DMS79 treated with DMSO at 0.1 percent for 48 hours (cell line): Measurements from ENCODE around the gene PPP1R14B.

ENCODE experiments used
- DNase-seq: peaks from one replicate; lab custom pipeline; 2025; lab: John Stamatoyannopoulos, UW

Gene PPP1R14B

DNA sequence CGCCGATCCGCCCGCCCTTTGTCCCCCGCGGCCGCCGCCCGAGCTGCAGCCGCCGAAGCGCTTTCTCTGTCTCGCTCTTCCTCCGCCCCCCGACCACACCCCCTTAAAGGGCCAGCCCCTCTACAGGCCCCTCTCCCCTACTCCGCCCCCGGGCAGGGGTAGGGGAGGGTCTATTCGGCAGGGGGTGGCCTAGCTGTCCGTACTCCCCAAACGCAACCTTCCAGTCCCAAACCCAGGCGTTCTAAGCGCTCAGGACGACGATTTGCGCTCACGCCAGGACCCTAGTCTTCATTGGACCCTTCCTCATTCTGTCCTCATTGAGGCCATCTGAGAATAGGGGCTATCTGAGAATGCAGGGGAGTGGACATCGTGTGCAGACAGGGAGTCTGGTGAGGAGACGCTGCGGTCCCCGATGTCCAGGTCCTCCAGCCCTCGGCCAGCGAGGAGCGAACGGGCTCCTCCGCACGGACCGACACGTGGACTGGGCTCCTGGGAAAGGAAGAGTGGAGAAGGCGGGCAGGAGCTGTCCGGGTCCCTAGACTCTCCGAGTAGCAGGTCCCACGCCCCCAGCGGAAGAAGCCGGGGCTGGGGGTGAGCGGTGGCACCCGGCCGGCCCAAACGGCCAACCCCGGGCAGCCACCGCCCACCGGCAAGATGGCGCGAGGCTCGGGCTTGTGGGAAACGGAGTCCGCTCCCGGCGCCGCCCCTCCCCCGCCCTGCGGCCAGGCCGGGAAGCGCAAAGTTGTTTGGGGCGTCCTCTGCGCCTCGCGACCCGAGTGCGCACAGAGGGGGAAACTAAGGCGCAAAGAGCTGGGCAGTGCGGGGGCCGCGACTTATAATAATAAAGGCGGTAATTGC, at the start of gene PPP1R14B:
Gene PPP1R14B (minus strand): TSS at position 73 of the 858 bp plus-strand sequence. CDS start 270 bp downstream, outside the sequence.
- peak; percentile 60 for DNase-seq

- DNase-seq: no peak
Measured at GRCh38 chr11:64296236-64296635, 49.5 kb upstream of the PPP1R14B start.

DNA sequence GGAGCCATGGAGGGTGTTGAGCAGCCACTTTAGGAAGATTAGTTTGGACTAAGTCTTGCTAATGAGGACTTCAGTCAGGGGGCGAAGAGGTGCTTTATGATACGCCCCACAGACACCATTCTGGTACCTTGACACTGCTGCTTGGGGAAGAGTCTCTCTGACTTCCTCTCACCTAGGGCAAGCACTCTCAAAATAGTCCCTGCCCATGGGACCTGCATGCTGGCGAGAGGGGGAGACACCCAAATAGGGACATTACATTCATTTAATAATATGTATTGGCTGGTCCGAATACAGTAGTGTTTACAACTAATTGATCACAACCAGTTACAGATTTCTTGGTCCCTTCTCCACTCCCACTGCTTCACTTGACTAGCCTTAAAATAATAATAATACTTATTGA, 49.0 kb upstream of the PPP1R14B start:
- no peak for DNase-seq

DNA sequence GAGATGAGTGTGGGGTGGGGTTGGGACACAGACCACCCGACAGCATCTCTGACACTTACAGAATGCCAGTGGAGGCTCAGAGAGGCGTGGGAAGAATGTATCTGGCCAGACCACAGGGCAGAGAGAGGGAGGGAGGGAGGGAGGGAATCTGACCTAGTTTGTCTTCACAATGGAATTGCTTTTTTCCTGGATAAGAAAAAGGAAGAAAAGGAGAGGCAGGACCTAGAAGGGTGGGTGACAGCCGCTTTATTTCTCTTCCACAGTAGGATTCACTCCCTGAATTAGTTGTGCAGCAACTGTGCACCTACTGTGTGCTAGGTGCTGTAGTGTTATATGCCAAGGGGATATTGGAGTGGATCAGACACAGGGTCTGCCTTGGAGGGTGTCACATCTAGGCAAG, 48.0 kb upstream of the PPP1R14B start:
- no peak for DNase-seq

- no peak for DNase-seq
Measured at GRCh38 chr11:64292460-64293254, 45.9 kb upstream of the PPP1R14B start.

DNA sequence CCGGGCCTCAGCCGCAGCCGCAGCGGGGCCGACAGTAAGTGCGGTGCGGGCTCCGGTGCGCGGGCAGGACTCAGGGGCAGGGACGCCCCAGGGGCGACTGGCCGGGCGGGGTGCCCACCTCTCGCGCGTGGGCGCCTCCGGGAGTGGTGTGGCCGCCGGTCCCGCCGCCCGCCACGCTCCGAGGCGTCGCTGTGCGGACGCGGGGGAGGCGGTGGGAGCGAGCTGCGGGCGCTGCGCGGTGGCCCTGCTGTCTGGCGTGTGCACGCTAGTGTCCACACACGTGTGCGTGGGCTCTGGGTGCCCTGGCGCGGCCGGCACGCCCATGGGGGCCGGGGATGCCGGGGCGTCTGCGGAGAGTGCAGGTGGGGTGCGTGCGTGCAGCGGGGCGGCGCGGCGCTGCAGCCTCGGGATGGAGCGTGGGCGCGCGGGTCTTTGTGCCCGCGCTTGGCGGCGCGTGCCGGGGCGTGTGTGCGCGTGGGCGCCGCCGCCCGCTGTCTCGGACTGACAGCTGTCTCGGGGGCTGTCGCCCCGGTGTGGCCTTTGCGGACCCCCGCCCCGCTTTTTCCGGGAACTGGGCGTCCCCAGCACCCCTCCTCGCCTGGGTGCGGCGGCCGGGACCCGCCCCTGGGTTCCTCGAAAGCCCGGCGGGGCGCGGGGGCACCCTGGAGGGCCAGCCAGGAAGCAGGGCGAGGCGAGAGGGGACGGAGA, 45.2 kb upstream of the PPP1R14B start:
- no peak for DNase-seq

- DNase-seq: no peak
Measured at GRCh38 chr11:64291262-64291751, 44.6 kb upstream of the PPP1R14B start, which contains the start of gene KCNK4. KCNK4 (plus strand) TSS chr11:64291302; CDS start chr11:64293019, 1,717 bp downstream.

- DNase-seq: no peak
Measured at GRCh38 chr11:64290352-64291261, 43.9 kb upstream of the PPP1R14B start.

GRCh38 chr11:64289002-64289564, 42.3 kb upstream of the PPP1R14B start:
- no peak for DNase-seq

DNA sequence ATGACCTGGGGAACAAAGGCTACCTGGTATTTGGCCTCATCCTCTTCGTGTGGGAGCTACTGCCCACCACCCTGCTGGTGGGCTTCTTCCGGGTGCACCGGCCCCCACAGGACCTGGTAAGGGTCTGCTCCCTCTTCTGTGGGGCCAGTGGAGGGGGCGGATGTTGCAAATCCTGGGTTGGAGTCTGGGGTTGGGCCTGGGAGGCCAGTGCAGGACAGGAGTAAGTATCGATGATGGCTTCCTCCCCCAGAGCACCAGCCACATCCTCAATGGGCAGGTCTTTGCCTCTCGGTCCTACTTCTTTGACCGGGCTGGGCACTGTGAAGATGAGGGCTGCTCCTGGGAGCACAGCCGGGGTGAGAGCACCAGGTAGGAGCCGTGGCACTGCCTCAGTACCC, 41.6 kb upstream of the PPP1R14B start:
- no peak for DNase-seq

GRCh38 chr11:64287676-64288352, 41.1 kb upstream of the PPP1R14B start:
- no peak for DNase-seq

DNA sequence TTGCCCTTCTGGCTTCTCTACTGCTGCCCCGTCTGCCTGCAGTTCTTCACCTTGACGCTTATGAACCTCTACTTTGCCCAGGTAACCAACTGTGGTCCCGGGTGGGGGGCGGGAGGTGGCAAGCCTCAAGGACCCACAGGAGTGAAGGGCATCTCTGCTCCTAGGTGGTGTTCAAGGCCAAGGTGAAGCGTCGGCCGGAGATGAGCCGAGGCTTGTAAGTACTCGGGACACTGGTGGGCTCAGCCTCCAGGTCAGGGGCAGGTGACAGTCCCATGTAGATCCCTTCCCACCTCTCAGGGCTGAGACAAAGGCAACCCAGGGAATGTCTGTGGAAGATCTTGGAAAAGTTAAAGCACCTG, 40.0 kb upstream of the PPP1R14B start:
- DNase-seq: no peak

DNA sequence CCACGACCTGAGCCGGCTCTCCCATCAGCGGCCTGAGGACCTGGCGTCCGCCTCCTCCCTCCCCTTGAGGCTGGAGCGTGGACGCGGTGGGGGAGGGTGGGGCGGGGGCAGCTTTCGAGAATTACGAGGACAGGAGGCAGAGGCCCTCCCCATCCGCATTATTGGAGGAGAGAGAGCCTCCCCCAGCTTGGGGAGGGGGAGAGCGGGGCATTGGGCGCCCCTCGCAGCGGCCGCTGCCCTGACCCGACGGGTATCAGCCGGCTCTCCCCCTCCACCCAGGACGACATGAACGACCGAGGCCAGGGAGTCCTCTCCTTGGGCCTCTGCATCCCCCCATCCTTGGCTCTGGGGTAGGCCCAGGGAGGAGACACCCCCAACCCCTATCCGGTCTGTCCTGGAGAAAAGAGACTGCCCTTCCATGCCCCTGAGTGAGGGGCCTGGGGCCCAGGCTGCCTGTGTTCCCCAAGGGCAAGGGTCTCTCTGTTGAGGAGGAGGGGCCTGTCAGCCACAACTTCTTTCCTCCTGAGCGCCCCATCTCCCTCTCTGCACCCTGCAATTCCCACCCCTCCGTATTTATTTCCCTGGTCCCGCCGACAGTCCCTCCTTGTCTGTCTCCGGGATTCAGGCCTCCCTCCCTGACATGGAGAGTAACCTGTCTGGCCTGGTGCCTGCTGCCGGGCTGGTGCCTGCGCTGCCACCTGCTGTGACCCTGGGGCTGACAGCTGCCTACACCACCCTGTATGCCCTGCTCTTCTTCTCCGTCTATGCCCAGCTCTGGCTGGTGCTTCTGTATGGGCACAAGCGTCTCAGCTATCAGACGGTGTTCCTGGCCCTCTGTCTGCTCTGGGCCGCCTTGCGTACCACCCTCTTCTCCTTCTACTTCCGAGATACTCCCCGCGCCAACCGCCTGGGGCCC, 39.4 kb upstream of the PPP1R14B start:
- peak; percentile 15 for DNase-seq

DNA sequence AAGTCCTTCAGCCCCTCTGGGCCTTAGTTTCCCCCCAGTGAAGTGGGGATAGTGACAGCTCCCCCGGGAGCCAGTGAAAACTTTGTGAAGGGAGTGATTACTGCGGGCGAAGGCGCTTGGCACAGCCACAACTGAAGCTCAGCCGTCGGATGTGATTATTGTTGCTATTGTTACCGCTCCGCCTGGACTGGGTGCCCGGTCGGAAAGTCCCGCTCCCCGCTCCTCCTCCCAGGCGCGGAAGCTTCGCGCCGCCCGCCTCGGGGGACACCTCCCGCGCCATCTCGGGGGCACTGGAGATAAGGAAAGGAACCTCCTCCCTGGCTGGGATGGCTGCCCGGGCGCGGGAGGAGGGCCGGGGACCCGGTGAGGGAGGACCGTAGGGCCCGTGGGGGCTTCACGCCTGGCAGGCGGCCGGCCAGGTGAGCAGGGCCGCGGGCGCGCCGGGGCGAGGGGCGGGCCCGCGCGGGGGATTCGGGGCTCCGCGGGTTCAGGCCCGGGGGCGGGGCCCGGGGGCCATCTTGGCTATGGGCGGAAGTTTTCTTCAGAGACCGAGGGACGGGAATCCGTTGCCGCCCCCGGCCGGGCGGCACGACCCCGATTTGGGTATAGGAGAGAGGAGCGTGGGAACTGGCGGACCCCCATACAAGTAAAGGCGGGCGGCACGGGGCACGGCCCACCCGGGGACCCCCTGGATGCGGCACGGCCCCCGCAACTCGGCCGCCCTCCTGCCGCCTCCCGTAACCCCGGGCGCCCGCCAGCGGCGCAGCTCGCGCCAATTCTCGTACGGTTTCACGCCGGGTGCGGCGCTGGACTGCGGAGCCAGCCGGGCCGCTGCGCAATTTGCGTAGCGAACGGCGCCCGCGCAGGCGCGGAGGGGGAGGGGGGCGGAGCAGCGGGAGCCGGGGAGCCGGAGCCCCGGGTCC, 38.5 kb upstream of the PPP1R14B start, which contains the start of gene GPR137:
Gene GPR137 (plus strand): TSS at position 887 of the 923 bp plus-strand sequence. CDS start 677 bp downstream, outside the sequence.
- DNase-seq: peak; percentile 67

DNA sequence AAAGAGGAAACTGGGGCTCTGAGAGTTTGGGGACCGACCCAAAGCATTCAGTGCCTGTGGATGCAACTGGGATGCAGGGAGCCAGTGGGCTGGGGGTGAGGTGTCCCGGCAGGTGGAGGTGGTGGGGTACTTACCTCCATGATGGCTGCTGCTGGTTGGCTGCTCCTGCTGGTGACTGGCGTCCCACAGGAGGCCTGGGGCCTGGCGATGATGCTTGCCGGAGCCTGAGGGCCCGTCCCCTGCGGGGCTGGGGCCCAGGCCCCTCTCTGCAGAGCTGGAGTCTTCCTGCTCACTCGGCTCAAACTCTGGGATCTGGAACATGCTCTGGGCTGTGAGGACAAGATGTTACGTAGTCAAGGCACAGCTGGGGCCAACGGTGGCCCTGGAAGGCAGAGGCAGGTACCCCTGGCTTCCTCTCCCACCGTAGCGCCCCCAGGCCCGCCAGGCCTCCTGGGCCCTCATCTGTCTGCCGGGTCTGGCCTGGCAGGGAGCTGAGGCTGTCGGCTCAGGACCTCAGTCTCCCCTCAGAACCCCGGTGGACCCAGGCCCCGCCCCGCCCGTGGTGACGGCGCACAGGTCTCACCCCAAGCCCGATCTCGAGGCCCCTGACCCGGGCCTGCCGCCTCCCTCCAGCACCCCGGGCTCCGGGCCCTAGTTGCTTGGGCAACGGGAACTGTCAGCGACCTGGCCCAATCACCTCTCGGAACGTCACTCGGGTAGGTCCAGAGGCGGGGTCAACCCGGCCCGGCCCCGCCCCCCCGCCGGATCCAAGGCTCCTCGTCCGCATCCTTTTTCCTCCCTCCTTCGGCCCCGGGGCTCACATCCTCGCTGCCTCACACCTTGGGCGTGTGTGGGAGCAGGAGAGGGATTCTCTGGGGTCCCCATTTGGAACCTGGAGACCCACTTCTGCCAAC, 37.6 kb upstream of the PPP1R14B start, which contains the start of gene BAD:
Gene BAD (minus strand): TSS at position 618 of the 914 bp plus-strand sequence. CDS start 297 bp downstream, at position 321.
- DNase-seq: peak; percentile 94

- no peak for DNase-seq
Measured at GRCh38 chr11:64283092-64283491, 36.3 kb upstream of the PPP1R14B start.
